Mononuclear cell (primary cell): ENCODE results near the gene STX8. TPM values are rescaled to one million over a fixed set of nuclear protein-coding genes. Genes with fewer than 3 reads are reported as not detected.

Source experiments
- H3K27me3 ChIP-seq: 2 replicates; pipeline ENCODE4 v1.6.0; 2011; ENCODE audit warnings: low read length, control low read depth; ENCODE audit not compliant: insufficient read depth
- H3K4me1 ChIP-seq: 2 replicates; pipeline ENCODE4 v1.5.1; 2011; ENCODE audit warnings: mild to moderate bottlenecking, low read length, control low read depth; ENCODE audit not compliant: insufficient read depth
- H3K4me3 ChIP-seq: 2 replicates; pipeline ENCODE4 v1.5.1; 2011; ENCODE audit warnings: mild to moderate bottlenecking, low read length, moderate library complexity
- H3K9me3 ChIP-seq: 2 replicates; pipeline ENCODE4 v1.5.1; 2011; ENCODE audit warnings: low read depth, mild to moderate bottlenecking, control low read depth, low read length
- total RNA-seq: library from RNA; depleted of rRNA; stranded (reverse); fragments of >200 nt; gene quantifications from one replicate; pipeline ENCODE4 v1.2.3, GENCODE V29; 2012

The STX8 gene
- total RNA-seq, 1 donor = 67.8 TPM

- peaks cover 16% of the 10 kb centered on the region for H3K4me1 ChIP-seq
- H3K27me3 ChIP-seq = no peaks in the 10 kb centered on the region
- H3K9me3 ChIP-seq = no peaks in the 10 kb centered on the region
- no peak overlapping the region for H3K4me3 ChIP-seq
Observed at GRCh38 chr17:9242983-9243382, 332.6 kb downstream of the STX8 start.

GRCh38 chr17:9242497-9242881, 333.1 kb downstream of the STX8 start:
- H3K4me3 ChIP-seq = no peak overlapping the region
- H3K9me3 ChIP-seq = no peaks in the 10 kb centered on the region
- peaks cover 16% of the 10 kb centered on the region for H3K4me1 ChIP-seq
- H3K27me3 ChIP-seq = no peaks in the 10 kb centered on the region

- H3K9me3 ChIP-seq = no peaks in the 10 kb centered on the region
- H3K27me3 ChIP-seq = no peaks in the 10 kb centered on the region
- peaks cover 16% of the 10 kb centered on the region for H3K4me1 ChIP-seq
- H3K4me3 ChIP-seq = no peak overlapping the region
Observed at GRCh38 chr17:9241774-9242496, 333.7 kb downstream of the STX8 start.

GRCh38 chr17:9241371-9241712, 334.3 kb downstream of the STX8 start:
- Histone ChIP-seq H3K27me3 (no peaks in the 10 kb centered on the region), H3K4me1 (peaks cover 16% of the 10 kb centered on the region), H3K9me3 (no peaks in the 10 kb centered on the region), H3K4me3 (no peak overlapping the region)

DNA sequence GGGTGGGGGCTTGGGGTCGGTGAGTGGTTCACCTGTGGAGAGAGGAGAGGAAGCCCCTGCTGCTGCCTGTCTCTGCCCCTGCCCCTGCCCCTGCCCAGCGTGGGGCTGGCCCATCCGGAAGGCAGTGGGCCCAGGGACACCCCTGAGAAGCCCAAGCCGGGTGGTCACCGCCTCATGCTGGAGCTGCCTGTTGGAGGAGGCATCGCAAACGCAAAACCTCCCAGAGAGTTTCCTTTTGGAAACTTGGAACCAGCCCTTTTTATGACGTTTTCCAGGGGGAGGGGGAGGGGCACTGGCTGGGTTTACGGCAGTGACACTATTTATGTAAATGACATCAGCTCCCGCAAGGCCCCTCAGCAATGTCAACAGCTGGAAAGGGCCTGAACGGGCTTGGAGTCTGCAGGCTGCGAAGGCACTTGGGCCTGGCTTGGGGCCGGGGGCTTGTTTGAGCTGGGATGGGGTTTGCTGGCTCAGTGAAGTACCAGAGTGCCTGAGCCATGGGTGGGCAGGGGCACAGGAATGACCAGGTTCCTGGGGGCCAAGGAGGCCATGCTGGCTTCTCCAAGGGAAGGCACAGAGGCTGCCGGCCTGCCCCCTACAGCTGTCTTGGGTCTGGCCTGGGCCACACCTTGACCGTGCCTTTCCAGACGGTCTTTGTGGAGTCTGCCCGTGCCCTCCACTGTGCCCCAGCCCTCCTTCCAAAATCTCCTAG, 334.8 kb downstream of the STX8 start:
- H3K4me3 ChIP-seq = no peak overlapping the region
- H3K4me1 ChIP-seq = peaks cover 16% of the 10 kb centered on the region
- no peaks in the 10 kb centered on the region for H3K27me3 ChIP-seq
- H3K9me3 ChIP-seq = no peaks in the 10 kb centered on the region

DNA sequence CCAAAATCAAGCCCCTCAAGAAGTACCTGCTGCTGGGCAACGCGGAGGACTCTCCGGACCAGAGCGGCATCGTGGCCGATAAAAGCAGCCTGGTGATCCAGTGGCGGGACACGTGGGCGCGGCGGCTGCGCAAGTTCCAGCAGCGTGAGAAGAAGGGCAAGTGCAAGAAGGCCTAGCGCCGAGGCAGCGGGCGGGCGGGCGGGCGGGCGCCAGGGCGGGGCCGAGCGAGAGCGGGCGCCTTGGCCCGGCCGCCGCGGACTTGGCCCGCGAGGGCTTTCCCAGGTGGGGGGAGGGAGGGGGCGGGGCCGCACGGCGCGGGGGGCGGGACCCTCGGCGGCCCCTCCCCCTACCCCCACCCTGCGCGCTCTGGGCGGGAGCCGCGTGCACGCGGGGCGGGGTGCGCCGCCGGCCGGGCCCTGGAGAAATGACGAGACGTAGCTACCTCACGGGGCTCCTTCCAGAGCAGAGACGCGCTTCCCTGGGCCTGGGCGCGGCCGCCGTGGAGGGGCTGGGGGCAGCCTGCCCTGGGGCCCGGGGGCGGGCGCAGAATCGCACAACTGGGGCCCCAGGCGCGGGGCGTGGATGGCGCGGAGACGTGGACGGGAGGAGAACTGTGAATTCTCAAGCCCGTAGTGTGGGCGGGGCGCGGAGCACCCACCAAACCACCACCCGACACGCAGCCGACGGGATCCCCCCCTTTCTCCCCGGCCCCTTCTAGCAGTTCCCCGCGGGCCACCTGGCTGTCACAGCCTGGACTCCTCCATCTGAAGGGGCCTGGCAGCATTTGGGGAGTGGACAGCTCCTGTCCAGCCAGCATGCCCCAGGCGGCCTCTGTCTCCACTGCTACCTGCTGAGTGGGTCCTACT, 335.6 kb downstream of the STX8 start:
- H3K4me1 ChIP-seq = peaks cover 16% of the 10 kb centered on the region
- no peaks in the 10 kb centered on the region for H3K9me3 ChIP-seq
- H3K4me3 ChIP-seq = peak overlapping the region; percentile 30
- no peaks in the 10 kb centered on the region for H3K27me3 ChIP-seq

- Histone ChIP-seq H3K4me1 (peaks cover 16% of the 10 kb centered on the region), H3K4me3 (peak overlapping the region; percentile 30)
Observed at GRCh38 chr17:9239246-9239792, 336.3 kb downstream of the STX8 start.

GRCh38 chr17:9238340-9239245, 337.0 kb downstream of the STX8 start:
- Histone ChIP-seq H3K4me3 (no peak overlapping the region), H3K4me1 (peaks cover 16% of the 10 kb centered on the region), H3K27me3 (no peaks in the 10 kb centered on the region), H3K9me3 (no peaks in the 10 kb centered on the region)

More at GRCh38 chr17:9239246-9239792, 336.3 kb downstream of the STX8 start:
- H3K27me3 ChIP-seq = no peaks in the 10 kb centered on the region
- no peaks in the 10 kb centered on the region for H3K9me3 ChIP-seq

- H3K4me1 ChIP-seq = peaks cover 16% of the 10 kb centered on the region
- no peak overlapping the region for H3K4me3 ChIP-seq
- H3K9me3 ChIP-seq = no peaks in the 10 kb centered on the region
- H3K27me3 ChIP-seq = no peaks in the 10 kb centered on the region
Observed at GRCh38 chr17:9237661-9238301, 337.8 kb downstream of the STX8 start.

DNA sequence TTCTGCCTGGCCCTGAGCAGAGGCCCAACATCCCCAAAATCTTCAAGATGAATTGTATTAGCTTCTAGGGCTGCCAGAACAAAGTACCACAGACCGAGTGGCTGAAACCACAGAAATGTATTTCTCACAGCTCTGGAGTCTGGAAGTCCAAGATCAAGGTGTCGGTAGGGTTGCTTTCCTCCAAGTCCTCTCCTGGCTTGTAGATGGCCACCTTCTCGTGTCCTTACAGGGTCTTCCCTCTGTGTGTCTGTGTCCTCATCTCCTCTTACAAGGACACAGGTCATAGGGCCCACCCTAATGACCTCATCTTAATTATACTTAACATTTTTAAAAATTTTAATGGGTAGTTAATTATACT, 338.6 kb downstream of the STX8 start:
- H3K9me3 ChIP-seq = no peaks in the 10 kb centered on the region
- peaks cover 16% of the 10 kb centered on the region for H3K4me1 ChIP-seq
- no peaks in the 10 kb centered on the region for H3K27me3 ChIP-seq
- no peak overlapping the region for H3K4me3 ChIP-seq

GRCh38 chr17:9236286-9237052, 339.2 kb downstream of the STX8 start:
- Histone ChIP-seq H3K9me3 (no peaks in the 10 kb centered on the region), H3K4me3 (no peak overlapping the region), H3K27me3 (no peaks in the 10 kb centered on the region), H3K4me1 (peaks cover 16% of the 10 kb centered on the region)

GRCh38 chr17:9235346-9235745, 340.3 kb downstream of the STX8 start:
- Histone ChIP-seq H3K27me3 (no peaks in the 10 kb centered on the region), H3K4me3 (no peak overlapping the region), H3K9me3 (no peaks in the 10 kb centered on the region), H3K4me1 (peaks cover 11% of the 10 kb centered on the region)

DNA sequence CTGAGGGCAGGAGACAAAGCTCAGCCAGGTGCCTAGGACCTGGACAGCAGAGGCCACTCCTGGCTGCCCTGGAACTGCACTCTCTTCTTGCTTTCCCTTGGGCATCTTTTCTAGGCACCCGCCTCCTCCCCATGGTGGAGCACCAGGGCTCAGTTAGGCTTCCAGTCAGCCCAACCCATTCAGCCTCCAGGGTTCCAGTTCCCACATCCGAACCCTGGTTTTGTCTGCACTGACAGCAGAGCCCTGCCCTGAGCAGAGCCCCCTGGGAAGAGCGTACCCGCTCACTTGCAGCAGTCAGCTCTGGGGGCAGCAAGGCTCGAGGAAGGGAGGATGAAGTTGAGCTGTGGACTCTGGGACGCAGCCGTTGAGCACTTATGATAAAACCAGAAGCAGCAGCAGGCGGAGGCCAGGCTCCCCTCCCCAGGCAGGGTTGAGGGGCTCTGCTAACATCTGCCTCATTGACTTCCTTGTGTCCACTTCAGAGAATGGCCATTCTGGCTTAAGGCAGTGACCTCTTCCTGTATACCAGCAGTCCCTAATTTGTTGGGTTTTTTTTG, 341.2 kb downstream of the STX8 start:
- Histone ChIP-seq H3K27me3 (no peaks in the 10 kb centered on the region), H3K4me1 (peaks cover 8% of the 10 kb centered on the region), H3K4me3 (no peak overlapping the region), H3K9me3 (no peaks in the 10 kb centered on the region)
